ENCODE data around the gene SLC12A3. TPM values are rescaled to one million over a fixed set of nuclear protein-coding genes. Genes with fewer than 3 reads are reported as not detected.

SLC12A3 gene
- total RNA-seq, 6 donors from 2014 or later = 0.06 to 0.61 TPM; not detected in 4

GRCh38 chr16:56945847-56946527 lies 81.0 kb downstream of the SLC12A3 start:
- no peaks in the 10 kb centered on the region for H3K9me3 ChIP-seq
- H3K27ac ChIP-seq = peak overlapping the region in 3 of 4 donors; percentile 1 to 27 (median 23)
- TF ChIP-seq POLR2AphosphoS5 (IDR thresholded peaks at IDR 0.05) (peak in 1 of 2 donors; percentile 9), EP300 (IDR thresholded peaks at IDR 0.05) (no peak), POLR2A (IDR thresholded peaks at IDR 0.05) (no peak), CTCF (IDR thresholded peaks at IDR 0.05) (no peak)
- no peaks in the 10 kb centered on the region for H3K27me3 ChIP-seq
- ATAC-seq (ENCODE audit: low FRiP score in 2 of 2) (no peak), DNase-seq (no peak)
- H3K4me1 ChIP-seq = peaks cover 4 to 15% (median 9%) of the 10 kb centered on the region in 4 donors
- H3K4me3 ChIP-seq = no peak overlapping the region
- WGBS, 2 donors = 62 to 65% methylated on average over 12 of the region's 12 CpGs
- peaks cover 45 to 70% (median 48%) of the 10 kb centered on the region in 4 donors for H3K36me3 ChIP-seq

- peak overlapping the region in 2 of 4 donors; percentile 1 to 23 for H3K27ac ChIP-seq
- no peaks in the 10 kb centered on the region for H3K9me3 ChIP-seq
- H3K27me3 ChIP-seq = no peaks in the 10 kb centered on the region
- DNase-seq (no peak), ATAC-seq (ENCODE audit: low FRiP score in 2 of 2) (peak; percentile 2 to 17)
- H3K4me3 ChIP-seq = no peak overlapping the region
- peaks cover 4 to 19% (median 7%) of the 10 kb centered on the region in 4 donors for H3K4me1 ChIP-seq
- H3K36me3 ChIP-seq = peaks cover 35 to 60% (median 39%) of the 10 kb centered on the region in 4 donors
- 86 to 88% methylated on average over 9 to 10 of the region's 10 CpGs for WGBS, 2 donors
- TF ChIP-seq POLR2AphosphoS5 (IDR thresholded peaks at IDR 0.05) (no peak), EP300 (IDR thresholded peaks at IDR 0.05) (no peak), POLR2A (IDR thresholded peaks at IDR 0.05) (no peak), CTCF (IDR thresholded peaks at IDR 0.05) (no peak)
Observed at GRCh38 chr16:56946767-56947603, 82.0 kb downstream of the SLC12A3 start.

- ATAC-seq (ENCODE audit: low FRiP score in 2 of 2) (no peak), DNase-seq (no peak)
- H3K4me1 ChIP-seq = peaks cover 4 to 19% (median 7%) of the 10 kb centered on the region in 4 donors
- no peak overlapping the region for H3K4me3 ChIP-seq
- 84 to 95% methylated on average over 2 of the region's 2 CpGs for WGBS, 2 donors
- TF ChIP-seq CTCF (IDR thresholded peaks at IDR 0.05) (no peak), POLR2A (IDR thresholded peaks at IDR 0.05) (no peak), EP300 (IDR thresholded peaks at IDR 0.05) (no peak), POLR2AphosphoS5 (IDR thresholded peaks at IDR 0.05) (no peak)
- peaks cover 29 to 53% (median 34%) of the 10 kb centered on the region in 4 donors for H3K36me3 ChIP-seq
- H3K27me3 ChIP-seq = no peaks in the 10 kb centered on the region
- H3K27ac ChIP-seq = no peak overlapping the region
- no peaks in the 10 kb centered on the region for H3K9me3 ChIP-seq
Observed at GRCh38 chr16:56947604-56947995, 82.6 kb downstream of the SLC12A3 start.

GRCh38 chr16:56948234-56948633 lies 83.2 kb downstream of the SLC12A3 start:
- H3K36me3 ChIP-seq = peaks cover 23 to 47% (median 27%) of the 10 kb centered on the region in 4 donors
- no peak overlapping the region for H3K4me3 ChIP-seq
- H3K4me1 ChIP-seq = peaks cover 0 to 19% (median 7%) of the 10 kb centered on the region in 4 donors
- ATAC-seq (ENCODE audit: low FRiP score in 2 of 2) (no peak), DNase-seq (no peak)
- no peaks in the 10 kb centered on the region for H3K27me3 ChIP-seq
- TF ChIP-seq EP300 (IDR thresholded peaks at IDR 0.05) (no peak), CTCF (IDR thresholded peaks at IDR 0.05) (no peak), POLR2AphosphoS5 (IDR thresholded peaks at IDR 0.05) (no peak), POLR2A (IDR thresholded peaks at IDR 0.05) (no peak)
- no peak overlapping the region for H3K27ac ChIP-seq
- 96 to 97% methylated on average over 6 of the region's 6 CpGs for WGBS, 2 donors
- H3K9me3 ChIP-seq = no peaks in the 10 kb centered on the region
